Measurements from ENCODE around the gene CADM4. TPM values are rescaled to one million over a fixed set of nuclear protein-coding genes. Genes with fewer than 3 reads are reported as not detected.

Gene CADM4
- total RNA-seq, 4 donors from 2014 or later, result 2.6 to 4.5 (median 4.2) TPM

DNA sequence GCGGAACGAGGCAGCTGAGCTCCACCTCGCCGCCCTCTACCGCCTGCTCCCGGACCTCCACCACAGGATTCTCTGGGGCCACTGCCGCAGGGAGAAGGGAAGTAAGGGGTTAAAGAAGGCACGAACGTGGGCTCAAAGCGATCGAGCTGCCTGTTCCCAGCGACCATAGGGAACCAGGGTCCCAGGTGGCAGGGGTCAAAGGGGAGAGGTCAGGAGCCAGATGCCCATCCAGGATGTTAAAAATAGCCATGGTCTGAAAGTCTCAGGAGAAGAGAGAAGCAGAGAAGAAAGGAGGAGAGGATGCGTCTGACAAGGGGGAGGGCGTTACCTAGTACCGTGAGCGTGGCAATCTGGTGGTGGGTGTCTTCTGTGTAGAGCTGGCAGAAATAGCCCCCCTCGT, 12.8 kb downstream of the CADM4 start:
- no peak overlapping the region for H3K4me3 ChIP-seq

DNA sequence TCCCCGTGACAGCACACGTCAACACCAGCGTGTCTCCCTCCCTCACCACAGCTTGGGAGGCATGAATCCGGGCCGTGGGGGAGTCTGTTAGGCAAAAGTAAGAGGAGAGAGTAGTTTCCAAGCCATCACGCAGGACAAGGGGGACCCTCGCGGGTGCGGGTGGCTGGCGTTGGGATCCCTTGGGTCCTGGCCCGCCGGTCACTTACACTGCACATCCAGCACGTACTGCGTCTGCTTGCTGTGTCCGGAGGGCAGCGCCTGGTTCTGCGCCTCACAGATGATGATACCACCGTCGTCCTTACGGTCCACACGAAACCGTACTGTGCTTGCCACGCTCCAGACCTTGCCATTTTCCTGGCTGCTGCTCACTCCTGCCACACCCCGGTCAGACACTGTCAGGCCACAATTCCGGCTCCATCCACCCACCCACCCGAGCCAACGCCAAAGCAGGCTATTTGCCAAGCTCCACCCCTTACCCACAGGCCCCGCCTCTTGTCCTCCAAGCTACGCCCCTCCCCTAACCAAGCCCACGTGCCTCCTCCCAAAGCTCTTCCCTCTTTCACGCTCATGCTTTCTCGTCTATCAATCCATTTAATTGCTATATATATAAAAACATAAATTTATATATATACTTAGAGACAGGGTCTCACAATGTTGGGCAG, 13.6 kb downstream of the CADM4 start:
- H3K27ac ChIP-seq, result no peak overlapping the region
- in situ Hi-C loops (cut with MboI; ENCODE audit: low sequenced_read_pairs in 4 of 4), result no loop called here
- no peak for TF ChIP-seq POLR2A (IDR thresholded peaks at IDR 0.05)
- TF ChIP-seq, protein P1, sequence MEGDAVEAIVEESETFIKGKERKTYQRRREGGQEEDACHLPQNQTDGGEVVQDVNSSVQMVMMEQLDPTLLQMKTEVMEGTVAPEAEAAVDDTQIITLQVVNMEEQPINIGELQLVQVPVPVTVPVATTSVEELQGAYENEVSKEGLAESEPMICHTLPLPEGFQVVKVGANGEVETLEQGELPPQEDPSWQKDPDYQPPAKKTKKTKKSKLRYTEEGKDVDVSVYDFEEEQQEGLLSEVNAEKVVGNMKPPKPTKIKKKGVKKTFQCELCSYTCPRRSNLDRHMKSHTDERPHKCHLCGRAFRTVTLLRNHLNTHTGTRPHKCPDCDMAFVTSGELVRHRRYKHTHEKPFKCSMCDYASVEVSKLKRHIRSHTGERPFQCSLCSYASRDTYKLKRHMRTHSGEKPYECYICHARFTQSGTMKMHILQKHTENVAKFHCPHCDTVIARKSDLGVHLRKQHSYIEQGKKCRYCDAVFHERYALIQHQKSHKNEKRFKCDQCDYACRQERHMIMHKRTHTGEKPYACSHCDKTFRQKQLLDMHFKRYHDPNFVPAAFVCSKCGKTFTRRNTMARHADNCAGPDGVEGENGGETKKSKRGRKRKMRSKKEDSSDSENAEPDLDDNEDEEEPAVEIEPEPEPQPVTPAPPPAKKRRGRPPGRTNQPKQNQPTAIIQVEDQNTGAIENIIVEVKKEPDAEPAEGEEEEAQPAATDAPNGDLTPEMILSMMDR (IDR thresholded peaks at IDR 0.05 in 4 of 5, conservative IDR thresholded peaks at IDR 0.05 in 1 of 5), result no peak
- H3K4me1 ChIP-seq, result no peaks in the 10 kb centered on the region
- no peak for ATAC-seq
- H3K36me3 ChIP-seq, result no peaks in the 10 kb centered on the region
- no peaks in the 10 kb centered on the region for H3K27me3 ChIP-seq
- no peaks in the 10 kb centered on the region for H3K9me3 ChIP-seq
- DNase-seq, result no peak
- intact Hi-C loops (cut with DNase I; ENCODE audit: low total_unique reads), result no loop called here
- no peak overlapping the region for H3K4me3 ChIP-seq

More for the DNA sequence above, 12.8 kb downstream of the CADM4 start:
- ATAC-seq, result no peak
- no peaks in the 10 kb centered on the region for H3K4me1 ChIP-seq
- H3K27me3 ChIP-seq, result no peaks in the 10 kb centered on the region
- no peaks in the 10 kb centered on the region for H3K9me3 ChIP-seq
- in situ Hi-C loops (cut with MboI; ENCODE audit: low sequenced_read_pairs in 4 of 4) (no loop called here), intact Hi-C loops (cut with DNase I; ENCODE audit: low total_unique reads) (no loop called here)
- H3K27ac ChIP-seq, result no peak overlapping the region
- no peak for TF ChIP-seq POLR2A (IDR thresholded peaks at IDR 0.05)
- TF ChIP-seq, protein P1 (IDR thresholded peaks at IDR 0.05 in 4 of 5, conservative IDR thresholded peaks at IDR 0.05 in 1 of 5), result no peak
- no peaks in the 10 kb centered on the region for H3K36me3 ChIP-seq
- no peak for DNase-seq

DNA sequence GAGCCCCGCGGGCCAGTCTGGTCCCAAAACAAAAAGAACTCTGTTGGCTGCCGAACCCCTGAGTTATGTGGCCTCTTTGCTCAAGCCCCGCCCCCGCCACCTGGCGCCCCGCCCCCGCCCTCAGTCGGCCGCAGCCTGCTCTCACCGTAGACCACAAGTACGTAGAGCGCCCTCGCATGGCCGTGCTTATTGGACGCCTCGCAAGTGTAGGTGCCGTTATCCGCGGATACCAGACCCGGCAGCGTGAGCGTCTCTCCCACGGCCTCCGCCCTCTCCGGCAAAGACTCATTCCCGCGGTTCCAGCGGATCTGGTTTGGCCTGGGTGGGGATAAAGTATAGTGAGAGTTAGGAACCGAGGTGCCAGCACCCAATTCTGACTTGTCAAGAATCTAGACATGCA, 14.7 kb downstream of the CADM4 start:
- no peak for ATAC-seq
- no peaks in the 10 kb centered on the region for H3K9me3 ChIP-seq
- in situ Hi-C loops (cut with MboI; ENCODE audit: low sequenced_read_pairs in 4 of 4), result no loop called here
- peak in 1 of 2 donors; percentile 18 for DNase-seq
- intact Hi-C loops (cut with DNase I; ENCODE audit: low total_unique reads), result no loop called here
- peaks cover 0 to 7% of the 10 kb centered on the region in 2 donors for H3K4me1 ChIP-seq
- no peaks in the 10 kb centered on the region for H3K36me3 ChIP-seq
- H3K4me3 ChIP-seq, result no peak overlapping the region
- H3K27me3 ChIP-seq, result no peaks in the 10 kb centered on the region
- no peak overlapping the region for H3K27ac ChIP-seq
- no peak for TF ChIP-seq POLR2A (IDR thresholded peaks at IDR 0.05)
- TF ChIP-seq, protein P1 (IDR thresholded peaks at IDR 0.05 in 4 of 5, conservative IDR thresholded peaks at IDR 0.05 in 1 of 5), result no peak

DNA sequence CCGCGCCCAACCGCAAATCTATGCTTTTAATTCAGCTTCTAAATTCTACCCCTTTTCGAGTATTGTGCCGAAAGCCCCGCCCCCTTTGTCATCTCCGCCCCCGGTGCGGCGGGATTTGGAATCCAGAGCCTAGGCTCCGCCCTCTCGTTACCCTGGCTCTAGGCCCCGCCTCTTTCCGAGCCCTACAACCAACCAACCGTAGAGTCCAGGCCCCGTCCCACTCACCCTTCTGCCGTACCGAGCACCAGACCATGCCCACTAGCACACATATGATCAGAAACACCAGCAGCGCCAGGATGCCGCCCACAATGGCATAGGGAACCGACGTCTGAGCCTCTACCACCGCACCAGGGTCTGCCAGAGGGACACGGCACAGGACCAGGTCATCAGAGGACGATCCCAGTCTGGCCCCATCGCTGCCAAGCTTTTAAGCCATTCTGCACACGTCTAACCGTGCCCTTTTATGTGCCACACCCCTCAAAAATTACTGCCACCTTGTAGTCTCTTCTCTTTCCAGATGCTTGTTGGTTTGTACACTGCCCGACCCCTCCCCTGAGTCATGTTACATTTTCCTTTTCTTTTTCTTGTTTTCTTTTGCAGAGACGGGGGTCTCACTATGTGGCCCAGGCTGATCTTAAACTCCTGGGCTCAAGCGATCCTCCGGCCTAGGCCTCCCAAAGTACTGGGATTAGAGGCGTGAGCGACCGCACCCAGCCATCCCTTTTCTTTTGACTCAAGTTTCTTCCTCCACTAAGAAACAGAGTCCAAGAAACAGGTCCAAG, 15.6 kb downstream of the CADM4 start:
- no peaks in the 10 kb centered on the region for H3K27me3 ChIP-seq
- H3K4me1 ChIP-seq, result peaks cover 0 to 11% of the 10 kb centered on the region in 2 donors
- no peak for ATAC-seq
- DNase-seq, result no peak
- in situ Hi-C loops (cut with MboI; ENCODE audit: low sequenced_read_pairs in 4 of 4), result no loop called here
- H3K36me3 ChIP-seq, result no peaks in the 10 kb centered on the region
- H3K4me3 ChIP-seq, result no peak overlapping the region
- intact Hi-C loops (cut with DNase I; ENCODE audit: low total_unique reads), result no loop called here
- no peaks in the 10 kb centered on the region for H3K9me3 ChIP-seq
- no peak overlapping the region for H3K27ac ChIP-seq
- no peak for TF ChIP-seq POLR2A (IDR thresholded peaks at IDR 0.05)
- TF ChIP-seq, protein P1 (IDR thresholded peaks at IDR 0.05 in 4 of 5, conservative IDR thresholded peaks at IDR 0.05 in 1 of 5), result no peak

Data from gastrocnemius medialis (tissue), 4 donors.